Upper lobe of left lung (tissue), 4 donors: ENCODE results near the gene INPP4B.

Experiments used
- EP300 ChIP-seq, 4 donors: sonication (generic); formaldehyde crosslinking; IDR thresholded peaks; one replicate each; pipeline ENCODE4 v1.5.1; 2017; ENCODE audit warnings: antibody characterized with exemption in 4 of 4, control low read depth in 2 of 4
- POLR2A ChIP-seq, 4 donors: fragments of 450-650 bp; IDR thresholded peaks; one replicate each; pipeline ENCODE4 v1.5.1; 2016 to 2017; ENCODE audit warnings: antibody characterized with exemption in 4 of 4, mild to moderate bottlenecking in 2 of 4
- POLR2AphosphoS5 ChIP-seq, 2 donors: sonication (generic); formaldehyde crosslinking; IDR thresholded peaks; one replicate each; pipeline ENCODE4 v1.5.1; 2017; ENCODE audit warnings: antibody characterized with exemption in 2 of 2
- TF ChIP-seq, protein P1 (sequence below), 6 experiments: fragments of 450-650 bp in 4 of 6; fragments of 200-600 bp in 2 of 6; sonication (generic) in 2 of 6; IDR thresholded peaks; one replicate each; pipeline ENCODE4 v1.5.1; 2016 to 2019; ENCODE audit warnings: antibody characterized with exemption in 6 of 6

- TF ChIP-seq, protein P1, sequence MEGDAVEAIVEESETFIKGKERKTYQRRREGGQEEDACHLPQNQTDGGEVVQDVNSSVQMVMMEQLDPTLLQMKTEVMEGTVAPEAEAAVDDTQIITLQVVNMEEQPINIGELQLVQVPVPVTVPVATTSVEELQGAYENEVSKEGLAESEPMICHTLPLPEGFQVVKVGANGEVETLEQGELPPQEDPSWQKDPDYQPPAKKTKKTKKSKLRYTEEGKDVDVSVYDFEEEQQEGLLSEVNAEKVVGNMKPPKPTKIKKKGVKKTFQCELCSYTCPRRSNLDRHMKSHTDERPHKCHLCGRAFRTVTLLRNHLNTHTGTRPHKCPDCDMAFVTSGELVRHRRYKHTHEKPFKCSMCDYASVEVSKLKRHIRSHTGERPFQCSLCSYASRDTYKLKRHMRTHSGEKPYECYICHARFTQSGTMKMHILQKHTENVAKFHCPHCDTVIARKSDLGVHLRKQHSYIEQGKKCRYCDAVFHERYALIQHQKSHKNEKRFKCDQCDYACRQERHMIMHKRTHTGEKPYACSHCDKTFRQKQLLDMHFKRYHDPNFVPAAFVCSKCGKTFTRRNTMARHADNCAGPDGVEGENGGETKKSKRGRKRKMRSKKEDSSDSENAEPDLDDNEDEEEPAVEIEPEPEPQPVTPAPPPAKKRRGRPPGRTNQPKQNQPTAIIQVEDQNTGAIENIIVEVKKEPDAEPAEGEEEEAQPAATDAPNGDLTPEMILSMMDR (IDR thresholded peaks at IDR 0.05): no peak
- no peak for TF ChIP-seq POLR2A (IDR thresholded peaks at IDR 0.05)
- no peak for TF ChIP-seq POLR2AphosphoS5 (IDR thresholded peaks at IDR 0.05)
- no peak for TF ChIP-seq EP300 (IDR thresholded peaks at IDR 0.05)
Observed at GRCh38 chr4:142777045-142777743, 68.9 kb downstream of the INPP4B start.
